ENCODE data around the gene SPACA5.
"Not testable (repeated sequence)": the region's sequence is repeated elsewhere in the genome, so short reads cannot be mapped to it uniquely, and the experiment has no call there.

The SPACA5 gene

DNA sequence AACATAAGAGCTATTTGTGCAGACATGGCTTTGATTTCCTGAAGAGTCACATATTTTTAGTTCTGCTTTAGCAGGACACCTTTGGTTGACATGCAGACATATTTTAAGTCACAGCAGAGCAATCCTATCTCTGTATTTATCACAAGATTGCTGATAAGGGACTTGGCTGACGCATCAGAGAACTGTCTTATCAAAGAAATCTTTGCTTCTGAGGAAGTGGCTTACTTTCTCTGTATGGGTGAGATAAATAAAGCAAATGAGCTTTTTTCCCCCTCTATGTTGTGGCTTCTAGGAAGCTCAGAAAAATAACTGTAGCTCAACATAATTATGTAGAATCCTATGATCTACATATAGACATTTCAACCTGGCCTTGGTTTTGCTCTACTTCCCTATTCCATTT, 13.1 kb downstream of the SPACA5 start:
- in situ Hi-C loops (cut with MboI; ENCODE audit: low pct_unique_long_range_greater_than_20kb, low sequenced_read_pairs); DNase-seq: not testable (repeated sequence)

DNA sequence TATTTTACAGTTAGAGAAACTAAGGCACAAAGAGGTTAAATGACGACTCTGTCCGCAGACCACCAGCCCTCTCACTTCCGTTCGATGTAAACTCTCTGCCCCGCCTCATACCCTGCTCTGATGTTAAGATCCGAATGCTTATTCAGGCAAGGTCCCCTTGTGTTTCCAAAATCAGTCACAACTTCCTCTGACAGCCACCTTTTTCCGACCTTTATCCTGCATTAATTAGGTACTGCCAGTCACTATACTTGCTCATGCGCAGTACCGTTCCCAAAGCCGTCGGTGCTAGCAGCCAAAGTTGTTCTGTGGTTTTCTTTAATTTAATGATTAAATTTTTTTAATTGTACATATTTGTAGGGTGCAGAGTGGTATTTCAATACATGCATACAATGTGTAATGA, 13.7 kb downstream of the SPACA5 start:
- DNase-seq: peak; percentile 44

DNA sequence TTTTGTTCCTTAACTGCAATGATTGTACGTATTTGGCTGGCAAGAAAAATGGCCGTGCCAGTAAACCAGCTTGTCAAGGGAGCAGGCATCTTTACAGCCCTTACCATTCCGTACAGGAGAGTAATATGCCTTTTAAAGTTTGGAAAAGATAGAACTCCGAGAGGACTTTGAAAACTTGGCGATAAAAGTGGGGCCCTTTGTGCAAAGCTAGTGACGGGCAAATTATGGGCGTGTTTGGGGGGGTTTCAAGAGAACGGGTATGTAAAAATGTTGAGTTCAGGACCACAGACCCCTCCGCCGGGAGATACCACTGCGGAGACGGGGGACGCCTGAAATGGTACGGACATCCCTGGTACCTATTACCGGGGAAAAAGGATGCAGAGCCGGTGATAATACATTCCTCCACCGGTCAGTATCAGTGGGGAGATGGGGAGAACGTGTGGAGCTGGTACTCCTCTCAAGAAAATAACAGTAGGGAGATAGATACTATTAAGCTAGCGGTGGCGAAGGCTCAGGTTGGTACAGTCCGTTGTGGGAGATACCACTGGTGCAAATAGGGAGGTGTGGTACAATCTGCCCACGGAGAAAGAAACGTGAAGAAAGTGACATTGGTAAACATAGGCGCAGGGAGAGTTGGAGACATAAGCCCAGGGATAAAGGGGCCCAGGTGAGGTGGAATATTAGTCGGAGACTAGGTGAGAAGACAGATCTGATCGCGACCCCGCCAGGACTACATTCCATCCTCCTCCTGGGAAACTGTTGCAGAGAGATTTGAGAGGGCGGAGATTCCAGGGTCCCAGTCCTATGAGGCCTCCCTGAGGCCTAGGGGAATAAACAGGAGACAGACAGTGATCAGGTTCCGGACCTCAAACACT, 14.5 kb downstream of the SPACA5 start:
- in situ Hi-C loops (cut with MboI; ENCODE audit: low pct_unique_long_range_greater_than_20kb, low sequenced_read_pairs): no loop called here
- DNase-seq: peak; percentile 94

More for the DNA sequence above, 13.7 kb downstream of the SPACA5 start:
- in situ Hi-C loops (cut with MboI; ENCODE audit: low pct_unique_long_range_greater_than_20kb, low sequenced_read_pairs): not testable (repeated sequence)

DNA sequence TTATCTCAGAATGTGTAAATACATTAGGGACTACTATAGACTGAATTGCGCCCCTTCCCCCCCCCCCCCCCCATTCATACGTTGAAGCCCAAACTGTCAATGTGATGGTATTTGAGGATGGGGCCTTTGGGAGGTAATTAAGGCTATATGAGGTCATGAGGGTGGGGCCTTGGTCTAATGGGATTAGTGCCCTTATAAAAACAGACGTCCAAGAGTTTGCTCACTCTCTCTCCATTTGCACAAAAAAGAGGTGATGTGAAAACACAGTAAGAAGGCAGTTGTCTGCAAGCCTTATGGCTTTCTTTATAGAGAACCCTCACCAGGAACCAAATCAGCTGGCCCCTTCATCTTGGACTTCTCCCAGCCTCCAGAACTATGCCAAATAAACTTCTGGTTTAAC, 15.3 kb downstream of the SPACA5 start:
- no peak for DNase-seq
- in situ Hi-C loops (cut with MboI; ENCODE audit: low pct_unique_long_range_greater_than_20kb, low sequenced_read_pairs): no loop called here

DNA sequence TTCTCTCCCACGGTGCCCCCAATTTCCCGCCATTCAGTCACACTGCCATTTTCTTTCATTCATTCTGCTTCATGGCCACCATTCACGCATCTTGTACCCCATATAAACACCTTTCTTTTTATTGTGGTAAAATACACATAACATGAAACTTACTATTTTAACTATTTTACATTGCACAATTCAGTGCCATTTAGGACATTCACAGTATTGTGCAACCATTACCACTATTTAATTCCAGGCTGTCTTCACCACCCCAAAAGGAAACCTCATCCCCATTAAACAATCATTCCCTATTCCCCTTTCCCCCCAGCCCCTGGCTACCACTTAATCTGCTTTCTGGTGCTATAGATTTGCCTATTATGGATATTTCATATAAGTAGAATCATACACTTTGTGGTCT, 15.9 kb downstream of the SPACA5 start:
- in situ Hi-C loops (cut with MboI; ENCODE audit: low pct_unique_long_range_greater_than_20kb, low sequenced_read_pairs): no loop called here
- no peak for DNase-seq

DNA sequence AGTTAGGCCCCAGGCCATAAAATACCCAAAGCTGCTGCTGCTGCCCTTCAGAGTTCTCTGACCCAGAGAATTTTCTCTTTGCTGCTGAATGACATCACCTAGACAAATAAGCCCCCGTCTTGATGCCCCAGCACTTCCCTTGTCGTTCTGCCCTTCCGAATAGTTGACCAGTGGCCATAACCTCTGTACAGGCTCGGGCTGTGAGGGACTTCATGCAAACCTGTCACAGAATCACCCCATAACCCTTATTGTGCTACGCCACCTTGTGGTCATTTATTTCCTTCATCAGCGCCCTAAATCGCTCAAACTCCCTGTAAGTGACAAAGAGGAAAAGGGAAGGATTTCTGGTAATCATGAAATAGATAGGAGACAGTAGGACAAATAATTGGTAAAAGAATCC, 18.8 kb downstream of the SPACA5 start:
- in situ Hi-C loops (cut with MboI; ENCODE audit: low pct_unique_long_range_greater_than_20kb, low sequenced_read_pairs): loop anchor here (25.0 kb wide), 1 partner anchor 163 kb away; no protein-coding TSS in a partner anchor
- peak; percentile 90 for DNase-seq

DNA sequence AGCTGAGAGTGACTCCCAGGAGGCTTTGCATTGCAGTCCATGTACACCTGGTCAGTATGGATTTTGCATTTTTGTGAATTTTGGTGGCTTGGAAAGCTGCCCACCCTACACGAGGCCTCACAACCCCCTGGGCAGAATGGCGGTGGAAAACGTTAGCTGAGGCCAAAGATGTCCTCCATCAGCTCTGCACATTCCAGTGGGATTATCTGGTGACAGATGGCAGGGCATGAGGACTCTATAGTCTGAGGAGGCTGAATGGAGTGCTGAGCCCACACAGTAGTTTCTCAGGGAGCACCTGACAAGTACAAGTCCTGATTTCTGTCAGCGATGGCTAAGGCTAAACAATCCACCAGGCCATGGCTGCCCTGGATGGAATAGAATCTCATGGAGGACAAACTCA, 20.8 kb downstream of the SPACA5 start:
- not testable (repeated sequence) for DNase-seq
- in situ Hi-C loops (cut with MboI; ENCODE audit: low pct_unique_long_range_greater_than_20kb, low sequenced_read_pairs): loop anchor here (25.0 kb wide), 1 partner anchor 165 kb away; no protein-coding TSS in a partner anchor

DNA sequence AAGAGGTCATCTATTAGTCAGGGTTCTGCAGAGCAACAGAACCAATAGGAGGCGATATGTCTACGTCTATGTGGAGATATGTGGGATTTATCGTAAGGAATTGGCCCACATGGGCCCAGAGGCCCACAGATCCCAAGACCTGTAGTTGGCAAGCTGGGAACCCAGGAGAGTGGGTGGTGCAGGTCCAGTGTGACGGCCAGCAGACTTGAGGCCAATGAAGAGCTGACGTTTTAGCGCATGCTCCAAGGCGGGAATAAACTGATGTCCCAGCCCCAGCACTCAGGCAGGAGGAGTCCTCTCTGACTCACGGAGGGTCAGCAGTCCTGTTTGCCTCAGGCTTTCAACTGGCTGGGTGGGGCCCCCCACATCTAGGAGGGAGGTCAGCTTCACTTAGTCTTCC, 21.3 kb downstream of the SPACA5 start:
- in situ Hi-C loops (cut with MboI; ENCODE audit: low pct_unique_long_range_greater_than_20kb, low sequenced_read_pairs): loop anchor here (25.0 kb wide), 1 partner anchor 166 kb away; no protein-coding TSS in a partner anchor
- no peak for DNase-seq

DNA sequence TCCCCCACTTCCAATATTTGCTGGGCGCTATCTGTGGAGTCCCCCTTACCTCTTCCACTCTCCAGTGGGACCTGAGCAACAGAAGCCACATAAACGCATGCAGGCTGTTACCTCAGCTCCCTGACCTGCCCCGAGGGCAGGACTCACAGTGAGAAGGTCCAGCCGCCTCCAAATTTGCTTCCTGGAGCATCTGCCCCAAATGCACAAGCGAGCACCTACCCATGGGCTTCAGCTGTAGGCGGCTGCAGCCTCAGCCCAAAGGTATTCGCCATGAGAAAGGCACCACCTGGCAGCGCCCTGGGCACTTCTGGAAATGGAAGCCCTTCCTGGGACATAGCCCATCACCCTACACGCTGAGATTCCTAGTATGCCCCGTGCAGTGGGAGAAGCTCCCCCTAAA, 23.4 kb downstream of the SPACA5 start:
- DNase-seq: no peak
- in situ Hi-C loops (cut with MboI; ENCODE audit: low pct_unique_long_range_greater_than_20kb, low sequenced_read_pairs): loop anchor here (25.0 kb wide), 1 partner anchor 168 kb away; no protein-coding TSS in a partner anchor

DNA sequence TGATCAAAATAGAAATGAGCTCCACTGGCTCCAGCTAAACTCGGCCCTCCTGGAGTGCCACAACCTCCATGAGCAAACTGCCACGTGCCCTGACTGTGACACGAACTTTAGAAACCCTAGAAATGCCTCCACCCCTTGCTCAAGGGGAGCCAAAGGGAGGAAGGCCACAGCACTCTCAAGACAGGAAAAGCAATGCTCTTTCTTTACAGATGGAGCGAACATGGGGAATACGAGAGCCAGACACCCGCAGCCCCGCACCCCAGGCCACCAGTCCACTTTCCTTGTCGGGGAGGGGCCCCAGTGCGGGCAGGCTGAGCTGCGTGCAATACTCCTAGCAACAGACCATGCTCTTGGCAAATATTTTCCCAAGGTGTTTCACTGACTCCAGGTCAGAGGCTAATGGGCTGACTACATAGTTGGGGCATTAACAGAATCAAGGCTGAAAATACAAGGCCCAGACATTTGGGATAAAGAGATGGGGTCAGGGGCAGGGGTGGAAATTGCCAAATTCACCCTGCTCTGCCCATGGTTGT, 23.9 kb downstream of the SPACA5 start:
- DNase-seq: not testable (repeated sequence)
- in situ Hi-C loops (cut with MboI; ENCODE audit: low pct_unique_long_range_greater_than_20kb, low sequenced_read_pairs): loop anchor here (25.0 kb wide), 1 partner anchor 168 kb away; no protein-coding TSS in a partner anchor

DNA sequence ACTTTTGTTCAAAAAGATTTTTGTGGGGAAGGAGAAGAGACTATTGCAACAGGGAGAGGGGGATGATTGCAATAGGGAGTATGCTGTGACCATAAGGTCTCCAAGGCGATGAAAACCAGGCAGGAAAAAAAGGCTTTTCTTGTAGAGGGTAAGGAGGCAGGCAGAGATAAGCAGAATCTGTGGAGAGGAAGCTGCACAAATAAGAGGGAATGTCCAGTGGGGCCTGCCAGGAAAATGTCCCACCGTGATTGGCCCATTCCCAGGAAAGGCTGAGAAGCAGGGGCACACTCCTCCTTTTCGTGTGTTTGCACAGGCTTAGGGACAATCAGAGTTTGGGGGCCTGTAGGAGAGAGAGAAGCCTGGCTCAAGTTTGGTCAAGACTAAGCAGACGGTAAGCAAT, 29.1 kb downstream of the SPACA5 start:
- in situ Hi-C loops (cut with MboI; ENCODE audit: low pct_unique_long_range_greater_than_20kb, low sequenced_read_pairs): loop anchor here (25.0 kb wide), 1 partner anchor 174 kb away; no protein-coding TSS in a partner anchor
- DNase-seq: no peak

DNA sequence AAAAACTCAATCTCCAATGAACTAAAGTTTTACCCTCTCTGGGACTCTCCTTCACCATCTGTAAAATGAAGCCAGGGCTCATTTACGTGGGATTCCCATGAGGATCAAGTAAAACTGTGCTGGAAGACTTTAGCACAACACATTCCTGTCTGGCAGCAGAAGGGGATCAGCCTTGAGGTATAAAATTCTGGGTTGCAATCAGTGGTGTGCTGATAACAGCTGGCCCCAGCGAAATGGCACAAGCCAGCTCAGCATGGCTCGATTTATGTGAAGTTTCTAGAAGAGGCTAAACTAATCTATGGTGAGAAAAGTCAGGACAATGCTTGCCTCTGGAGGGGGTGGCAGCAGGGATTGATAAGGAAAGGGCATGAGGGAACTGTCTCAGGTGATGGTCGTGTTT, 36.3 kb downstream of the SPACA5 start:
- in situ Hi-C loops (cut with MboI; ENCODE audit: low pct_unique_long_range_greater_than_20kb, low sequenced_read_pairs): loop anchor here (25.0 kb wide), 1 partner anchor 181 kb away; no protein-coding TSS in a partner anchor

DNA sequence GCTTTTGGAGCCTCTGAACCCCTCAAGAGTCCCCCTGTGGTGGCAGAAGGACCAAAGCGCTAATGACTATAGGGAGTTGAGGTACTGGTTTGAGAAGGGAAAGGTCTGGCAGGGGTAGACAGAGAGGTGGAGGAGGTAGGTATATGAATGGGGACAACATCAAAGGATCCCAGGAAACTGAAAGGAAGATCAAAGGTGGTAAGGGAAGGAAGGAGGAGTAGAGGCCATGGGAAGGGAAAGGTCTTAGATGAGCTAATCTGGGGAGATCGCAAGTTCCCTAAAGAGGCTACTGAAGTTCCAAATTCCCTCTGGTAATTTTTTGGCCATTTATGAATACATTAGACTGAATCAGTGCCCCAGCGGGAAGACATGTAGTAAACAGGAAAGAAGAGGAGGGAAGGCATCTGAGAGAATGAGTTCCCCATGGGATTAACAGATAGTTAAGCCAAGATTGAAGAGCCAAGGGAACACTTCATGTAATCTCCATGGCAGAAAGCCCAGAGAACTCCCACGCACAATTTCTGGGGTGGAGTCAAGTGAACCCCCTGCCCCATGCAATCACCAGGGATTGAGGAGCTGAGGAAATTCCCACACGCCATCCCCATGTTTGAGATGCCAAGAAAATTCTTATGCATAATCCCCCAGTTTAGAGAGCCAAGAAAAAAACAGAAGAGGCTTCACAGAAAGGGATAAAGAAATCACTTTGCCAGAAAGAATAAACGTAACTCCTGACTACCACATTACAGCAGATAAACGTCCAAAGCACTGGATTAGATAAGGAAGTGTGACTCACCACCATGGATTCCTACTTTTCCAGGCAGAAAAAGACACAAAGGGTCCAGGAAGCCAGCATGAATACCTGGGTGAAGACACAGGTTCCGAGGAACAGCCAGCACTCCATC, 38.9 kb downstream of the SPACA5 start:
- DNase-seq: no peak
- in situ Hi-C loops (cut with MboI; ENCODE audit: low pct_unique_long_range_greater_than_20kb, low sequenced_read_pairs): loop anchor here (25.0 kb wide), 1 partner anchor 183 kb away; no protein-coding TSS in a partner anchor

More for the DNA sequence above, 36.3 kb downstream of the SPACA5 start:
- DNase-seq: no peak

DNA sequence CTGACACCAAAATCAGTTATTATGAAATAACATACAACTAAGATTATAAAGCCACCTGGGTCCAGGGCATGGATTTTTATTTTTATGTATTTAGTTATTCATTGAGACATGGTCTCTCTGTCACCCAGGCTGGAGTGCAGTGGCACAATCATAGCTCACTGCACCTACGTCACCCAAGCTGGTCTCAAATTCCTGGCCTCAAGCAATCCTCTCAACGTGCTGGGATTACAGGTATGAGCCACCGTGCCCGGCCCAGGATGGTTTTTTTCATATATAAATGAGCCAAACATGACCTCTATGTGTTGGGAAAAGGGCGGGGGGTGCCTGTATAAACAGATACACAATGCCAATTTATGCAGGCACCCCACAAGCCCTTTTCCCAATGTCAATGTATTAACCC, 40.1 kb downstream of the SPACA5 start:
- in situ Hi-C loops (cut with MboI; ENCODE audit: low pct_unique_long_range_greater_than_20kb, low sequenced_read_pairs): loop anchor here (25.0 kb wide), 1 partner anchor 185 kb away; no protein-coding TSS in a partner anchor
- DNase-seq: no peak

DNA sequence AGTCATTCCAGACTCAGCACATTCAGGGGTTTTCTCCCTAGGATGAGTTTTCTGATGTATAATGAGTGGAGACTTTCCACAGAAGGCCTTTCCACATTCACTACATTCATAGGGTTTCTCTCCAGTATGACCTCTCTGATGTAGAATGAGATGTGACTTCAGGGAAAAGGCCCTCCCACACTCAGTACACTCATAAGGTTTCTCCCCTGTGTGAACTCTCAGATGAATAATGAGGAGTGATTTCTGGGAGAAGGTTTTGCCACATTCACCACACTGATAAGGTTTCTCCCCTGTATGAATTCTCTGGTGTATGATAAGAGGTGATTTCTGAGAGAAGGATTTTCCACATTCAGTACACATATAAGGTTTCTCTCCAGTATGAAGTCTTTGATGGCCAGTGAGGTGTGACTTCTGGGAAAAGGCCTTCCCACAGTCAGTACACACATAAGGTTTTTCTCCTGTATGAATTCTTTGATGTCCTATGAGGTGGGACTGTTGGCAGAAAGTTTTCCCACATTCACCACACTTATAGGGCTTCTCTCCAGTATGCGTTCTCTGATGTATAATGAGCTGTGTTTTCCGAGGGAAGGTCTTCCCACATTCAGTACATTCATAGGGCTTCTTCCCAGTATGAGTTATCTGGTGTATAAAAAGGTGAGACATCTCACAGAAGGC, 52.0 kb downstream of the SPACA5 start:
- no peak for DNase-seq
- in situ Hi-C loops (cut with MboI; ENCODE audit: low pct_unique_long_range_greater_than_20kb, low sequenced_read_pairs): no loop called here

DNA sequence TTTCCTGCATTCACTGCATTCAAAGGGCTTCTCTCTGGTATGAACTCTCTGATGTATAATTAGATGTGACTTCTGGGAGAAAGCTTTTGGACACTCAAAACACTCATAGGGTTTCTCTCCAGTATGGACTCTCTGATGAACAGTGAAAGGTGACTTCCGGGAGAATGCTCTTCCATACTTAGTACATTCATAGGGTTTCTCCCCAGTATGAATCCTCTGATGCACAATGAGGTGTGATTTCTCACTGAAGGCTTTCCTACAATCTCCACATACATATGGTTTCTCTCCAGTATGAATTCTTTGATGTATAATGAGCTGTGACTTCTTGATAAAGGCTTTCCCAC, 52.5 kb downstream of the SPACA5 start:
- no peak for DNase-seq
- in situ Hi-C loops (cut with MboI; ENCODE audit: low pct_unique_long_range_greater_than_20kb, low sequenced_read_pairs): no loop called here

Measured in KBM-7 (cell line).